ENCODE measurements around the gene ARHGEF28.
A peak's percentile ranks its signal among the peaks of the same experiment; 100 is the strongest.

ARHGEF28 gene

DNA sequence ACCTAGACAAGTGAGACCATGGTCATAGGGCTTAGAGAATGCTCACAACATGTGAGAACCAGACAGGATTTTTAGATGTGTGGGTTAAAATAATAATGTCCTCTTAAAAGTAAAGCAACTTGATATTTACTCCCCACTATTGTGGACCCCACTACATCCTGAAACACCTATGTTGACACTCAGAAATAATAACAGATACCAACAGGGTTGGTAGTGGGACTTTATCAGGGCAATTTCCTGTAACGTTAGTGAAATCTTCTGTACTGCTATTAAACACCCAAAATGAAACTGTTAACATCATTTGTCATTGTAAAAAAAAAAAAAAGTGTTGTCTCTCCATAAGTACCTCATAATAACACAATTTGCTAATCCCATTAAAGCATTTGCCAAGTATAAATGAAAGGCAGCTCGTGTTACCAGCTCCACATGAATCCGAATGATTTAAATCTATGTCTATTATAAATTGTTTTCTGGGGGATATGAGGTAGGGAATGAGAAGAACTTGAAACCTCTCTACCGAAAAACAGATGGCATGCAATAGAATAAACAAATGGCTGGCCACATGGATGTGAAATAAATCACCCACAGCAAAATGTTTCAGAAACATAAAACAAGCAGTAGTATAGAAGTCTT is 285.9 kb downstream of the ARHGEF28 start:
- peak; percentile 20 for DNase-seq

DNA sequence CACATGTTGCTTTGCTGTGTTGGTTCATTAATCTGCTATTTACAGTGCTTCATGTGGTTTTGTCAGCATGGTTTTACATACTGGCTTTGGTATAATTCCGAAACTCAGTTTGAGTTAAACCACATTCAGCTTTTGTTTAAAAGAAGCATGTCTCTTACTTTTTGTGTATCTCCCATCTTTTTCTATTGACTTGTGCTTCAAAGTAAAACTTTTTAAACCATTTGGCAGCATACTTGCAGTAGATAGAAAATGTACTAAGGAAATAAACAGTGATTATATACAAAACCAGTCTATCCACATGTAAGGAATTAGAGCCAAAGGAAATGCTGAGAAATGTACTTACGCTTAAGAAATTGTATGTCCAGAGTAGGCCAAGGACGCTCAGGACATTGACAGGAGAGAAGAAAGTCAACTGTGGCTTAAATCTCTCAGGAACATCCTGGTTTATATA is 286.9 kb downstream of the ARHGEF28 start:
- DNase-seq = no peak

DNA sequence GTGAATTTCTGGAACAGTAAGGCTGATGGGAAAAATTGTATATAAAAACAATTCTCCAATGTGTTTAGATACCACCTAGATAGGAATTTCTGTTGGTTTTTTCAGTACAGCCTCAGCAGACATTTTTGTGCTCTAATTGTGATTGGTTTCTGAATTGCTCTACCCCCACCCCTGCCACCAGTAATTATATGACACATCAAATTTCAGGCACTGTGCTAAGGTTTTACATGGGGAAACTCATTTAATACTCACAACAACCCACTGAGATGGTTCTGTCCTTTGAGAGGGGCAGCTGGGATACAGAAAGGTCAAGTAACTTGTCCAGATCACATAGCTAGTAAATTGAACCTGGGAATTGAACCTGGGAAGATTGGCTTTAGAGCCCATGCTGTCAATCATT is 288.0 kb downstream of the ARHGEF28 start:
- DNase-seq = no peak

DNA sequence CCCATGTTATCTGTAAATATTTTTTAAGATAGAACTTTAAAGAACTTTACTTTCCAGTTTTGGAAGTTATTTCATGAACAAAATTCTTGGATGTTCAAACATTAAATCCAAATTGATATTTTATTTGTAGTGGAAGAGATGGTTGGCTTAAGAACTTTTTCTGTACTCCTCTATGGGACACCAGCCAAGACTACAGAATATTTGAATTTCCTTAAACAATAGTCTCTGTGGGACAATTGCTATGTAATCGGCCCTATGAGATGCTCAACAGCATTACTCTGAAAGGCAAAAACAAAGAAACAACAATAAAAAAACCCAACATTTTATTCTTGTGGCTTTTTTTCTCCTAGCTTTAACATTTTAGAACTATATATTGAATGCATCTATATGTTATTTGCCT is 289.3 kb downstream of the ARHGEF28 start:
- DNase-seq = no peak

DNA sequence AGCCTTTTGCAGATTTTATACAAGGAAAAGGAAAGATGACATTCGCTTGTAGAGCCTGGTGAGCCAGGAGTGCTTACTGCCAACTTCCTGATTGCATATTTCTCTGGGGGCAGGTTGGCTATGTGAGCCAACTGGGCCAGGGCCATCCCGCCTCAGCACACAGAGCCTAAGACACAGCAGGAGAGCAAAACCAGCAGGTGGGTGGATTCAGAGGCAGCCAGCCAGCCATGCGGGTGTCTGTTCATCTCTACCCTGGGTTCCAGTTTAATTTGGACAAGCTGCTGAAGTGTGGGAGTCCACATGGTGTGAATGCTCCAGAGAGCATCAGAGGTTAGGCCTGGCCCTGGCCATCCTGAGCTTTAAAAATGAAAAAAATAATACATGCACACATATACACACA is 291.4 kb downstream of the ARHGEF28 start:
- no peak for DNase-seq

DNA sequence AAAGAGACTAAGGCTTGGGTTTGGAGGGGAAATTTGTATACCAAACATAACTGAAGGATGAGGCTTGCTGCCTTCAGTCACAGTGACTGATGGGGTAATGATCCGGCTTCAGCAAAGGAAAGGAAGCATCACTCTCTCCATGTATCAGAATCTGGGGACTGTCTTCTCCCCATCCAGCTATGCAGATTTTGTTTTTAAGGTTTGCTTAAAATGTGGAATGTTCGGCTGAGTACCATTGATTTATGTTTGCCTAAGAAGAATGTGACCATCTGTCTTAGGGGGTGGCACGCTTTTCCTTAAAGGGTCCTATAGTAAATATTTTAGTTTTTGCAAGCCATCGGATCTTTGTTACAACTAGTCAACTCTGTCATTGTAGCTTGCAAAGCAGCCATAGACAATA is 291.9 kb downstream of the ARHGEF28 start:
- DNase-seq = no peak

DNA sequence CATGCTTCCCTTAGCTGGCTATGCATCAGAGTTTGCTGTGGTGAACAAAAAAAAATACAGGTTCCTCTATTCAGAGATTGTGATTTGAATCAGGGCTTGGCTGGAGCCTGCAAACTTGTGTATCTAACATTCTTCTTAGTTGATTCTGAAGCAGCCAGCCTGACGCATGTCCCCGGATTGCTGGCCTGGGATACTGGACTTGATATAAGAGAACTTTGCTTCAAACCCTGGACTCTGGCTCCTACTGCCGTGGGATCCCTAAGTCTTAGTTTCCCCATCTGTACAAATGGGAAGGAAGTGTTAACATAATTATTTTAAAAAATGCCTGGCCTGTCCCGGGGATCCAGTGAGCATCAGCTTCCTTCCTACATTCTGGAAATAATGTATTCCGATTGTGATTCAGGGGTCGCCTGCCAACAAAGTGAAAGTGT is 292.8 kb downstream of the ARHGEF28 start:
- DNase-seq = no peak

DNA sequence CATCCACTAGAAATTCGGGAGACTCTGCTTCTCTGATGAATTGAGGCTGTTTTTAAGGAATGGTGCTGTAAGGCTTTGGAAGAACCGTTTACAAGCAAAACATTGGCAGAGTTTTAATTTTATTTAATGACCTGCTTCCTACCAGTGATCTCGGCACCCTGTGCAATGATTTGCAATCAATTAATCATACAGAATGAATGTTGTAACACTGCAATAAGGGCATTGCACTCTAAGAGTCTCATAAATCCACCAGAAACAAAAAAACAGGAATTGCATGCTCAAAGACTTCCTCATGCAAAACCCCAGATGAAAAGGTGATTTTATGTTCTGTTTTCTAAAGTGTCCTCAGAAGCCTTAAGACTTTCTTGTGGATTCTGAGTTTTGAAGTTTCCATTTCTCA is 295.7 kb downstream of the ARHGEF28 start:
- DNase-seq = no peak

DNA sequence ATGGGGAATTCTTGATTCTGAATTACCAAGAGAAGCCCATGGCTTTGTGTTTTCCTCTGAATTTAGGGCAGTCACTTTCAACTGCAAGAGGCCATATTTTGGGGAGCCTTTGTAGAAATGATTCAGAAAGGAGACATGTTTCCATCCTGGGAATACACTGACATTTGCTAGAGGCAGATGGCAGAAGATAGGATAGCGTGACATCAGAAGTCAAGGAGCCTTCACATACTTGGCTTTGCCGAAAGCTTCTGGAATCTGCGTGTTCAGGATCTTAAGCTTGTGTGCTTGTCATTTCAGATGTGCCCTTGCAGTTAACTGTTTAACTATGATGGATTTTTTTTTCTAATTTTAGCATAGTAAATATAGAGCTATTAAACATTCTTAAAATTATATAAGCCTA is 296.2 kb downstream of the ARHGEF28 start:
- DNase-seq = no peak

DNA sequence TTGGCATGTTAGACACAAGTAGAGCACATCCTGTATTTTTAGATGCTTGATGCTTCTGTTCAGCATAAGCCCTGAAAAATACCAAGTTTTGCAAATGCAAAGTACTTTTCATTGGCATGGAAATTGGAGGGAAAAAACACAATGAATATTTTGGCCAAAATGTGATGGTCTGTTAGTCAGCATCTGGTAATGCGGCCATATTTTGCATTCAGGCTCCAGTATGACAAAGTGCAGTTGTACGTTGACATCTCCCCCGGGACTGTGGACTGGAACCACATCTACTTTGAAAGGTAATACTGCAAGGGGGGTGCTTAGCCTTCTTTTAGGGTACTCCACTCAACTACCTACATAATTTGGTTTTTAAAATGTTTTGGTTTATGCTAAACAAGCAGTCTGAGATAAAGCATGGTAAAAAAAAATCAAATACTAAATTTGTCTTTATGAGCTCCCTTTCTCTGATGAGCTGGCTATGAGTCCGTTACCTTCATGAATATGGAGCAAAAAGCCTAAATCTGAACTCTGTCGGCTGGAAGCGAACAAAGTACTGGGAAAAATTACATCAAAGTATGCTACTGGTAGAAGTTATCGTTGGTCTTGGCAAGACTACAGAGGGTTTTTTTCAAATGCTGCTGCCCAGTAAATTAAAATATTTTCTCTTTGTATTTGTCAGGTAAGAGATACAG is 297.0 kb downstream of the ARHGEF28 start:
- no peak for DNase-seq

DNA sequence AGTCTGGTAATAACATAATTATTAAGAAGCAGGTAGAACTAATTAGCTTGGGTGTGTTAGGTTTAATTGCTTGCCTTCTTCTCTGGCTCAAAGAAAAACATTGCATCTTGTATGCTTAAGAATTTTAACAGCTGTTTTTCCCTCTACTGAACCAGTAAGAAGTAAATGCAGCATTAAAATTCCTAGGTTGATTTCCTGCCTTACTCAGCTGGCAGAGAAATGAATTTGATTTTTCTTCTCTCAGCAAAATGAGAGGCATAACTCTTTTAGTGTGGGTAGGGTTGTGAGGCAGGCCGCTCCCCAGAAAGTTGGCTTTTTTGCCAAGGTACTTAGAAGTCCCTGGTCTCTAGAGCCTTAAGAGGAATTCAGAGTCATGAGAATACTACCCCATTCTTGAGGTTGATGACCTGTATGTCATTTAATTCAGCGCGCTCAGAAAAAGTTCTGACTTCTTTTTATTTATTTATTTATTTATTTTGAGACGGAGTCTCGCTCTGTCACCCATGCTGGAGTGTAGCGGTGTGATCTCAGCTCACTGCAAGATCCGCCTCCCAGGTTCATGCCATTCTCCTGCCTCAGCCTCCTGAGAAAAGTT is 302.6 kb downstream of the ARHGEF28 start:
- no peak for DNase-seq

DNA sequence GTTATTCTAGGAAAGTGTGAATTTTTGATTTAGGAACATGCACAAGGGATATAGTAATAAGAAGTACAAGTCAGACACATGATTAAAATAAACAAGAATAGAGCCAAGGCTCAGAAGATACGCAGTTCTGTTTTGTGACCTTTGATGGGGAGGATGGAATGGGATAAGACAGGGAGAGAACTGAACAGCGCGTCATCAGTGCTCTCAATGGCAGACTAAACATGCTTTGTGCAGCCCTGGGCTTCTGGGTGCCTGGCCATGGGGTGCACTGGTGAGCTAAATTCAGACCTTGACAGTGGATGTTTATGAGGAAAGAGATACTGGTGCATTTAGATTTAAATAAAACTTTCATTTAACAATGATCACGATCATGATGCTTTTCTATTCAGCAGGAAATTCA is 309.7 kb downstream of the ARHGEF28 start:
- no peak for DNase-seq

DNA sequence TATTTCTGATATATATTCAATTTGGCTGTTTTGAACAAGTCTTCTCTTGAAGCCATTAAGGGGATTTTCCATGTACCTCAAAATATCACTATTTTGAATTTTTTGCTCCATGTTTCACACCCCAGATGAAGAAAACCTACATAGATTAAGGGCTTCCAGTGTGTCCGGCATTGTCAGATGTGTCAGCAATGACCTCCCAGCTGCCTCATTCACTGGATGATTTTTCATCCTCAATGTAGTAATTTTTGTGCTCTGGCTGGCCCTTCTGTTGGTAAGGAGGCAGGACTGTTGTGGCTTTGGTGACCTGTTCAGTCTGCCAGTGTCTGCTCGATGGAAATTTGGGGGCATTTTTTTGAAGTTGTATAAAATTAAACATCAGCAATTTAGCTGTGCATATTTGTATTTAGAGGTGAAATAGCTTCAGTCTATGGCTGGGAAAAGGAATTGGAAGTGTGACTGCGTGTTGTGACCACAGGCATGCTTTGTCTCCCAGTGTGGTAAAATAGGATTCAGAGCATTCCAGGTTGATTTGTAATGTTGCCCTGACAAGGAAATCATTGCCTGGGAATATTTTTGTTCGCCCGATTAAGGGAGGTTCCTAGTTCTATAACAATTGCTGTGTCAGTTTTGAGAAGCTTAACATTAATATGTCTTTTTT is 312.4 kb downstream of the ARHGEF28 start:
- no peak for DNase-seq

DNA sequence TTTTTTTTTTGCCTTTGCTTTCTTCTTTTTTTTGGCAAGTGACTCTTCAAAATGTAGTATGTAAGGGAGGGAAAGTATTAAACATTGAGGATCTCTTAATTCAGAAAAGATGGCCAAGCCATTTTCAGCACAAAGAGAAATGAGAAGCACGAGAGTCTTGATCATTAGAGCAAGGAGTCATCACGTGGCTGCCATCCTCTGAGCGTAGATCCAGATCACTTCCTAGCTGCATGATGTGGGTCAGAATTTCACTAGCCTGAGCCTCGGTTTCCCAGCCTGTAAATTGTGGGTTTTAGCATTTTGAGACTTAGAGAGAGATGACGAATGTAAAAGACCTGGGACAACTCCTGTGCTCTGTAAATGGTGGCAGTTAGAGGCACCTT is 312.9 kb downstream of the ARHGEF28 start:
- no peak for DNase-seq

DNA sequence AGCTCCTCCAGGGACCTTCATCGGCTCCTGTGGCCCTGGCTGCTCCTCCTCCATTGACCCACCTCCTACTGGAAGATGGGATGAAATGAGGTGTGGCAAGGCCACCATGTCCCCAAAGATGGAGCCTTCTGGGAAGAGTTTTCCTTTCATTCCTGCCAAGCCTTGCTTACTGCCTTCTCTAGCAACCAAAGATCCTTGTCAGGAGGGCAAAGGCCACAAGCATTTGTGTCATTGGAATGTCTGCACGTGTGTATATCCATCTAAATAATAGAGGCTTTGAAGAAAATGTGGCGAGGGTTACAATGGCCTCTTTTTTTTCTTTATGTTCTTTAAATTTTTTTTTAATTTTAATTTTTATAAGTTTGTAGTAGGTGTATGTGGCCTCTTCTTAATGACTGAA is 313.6 kb downstream of the ARHGEF28 start:
- no peak for DNase-seq

DNA sequence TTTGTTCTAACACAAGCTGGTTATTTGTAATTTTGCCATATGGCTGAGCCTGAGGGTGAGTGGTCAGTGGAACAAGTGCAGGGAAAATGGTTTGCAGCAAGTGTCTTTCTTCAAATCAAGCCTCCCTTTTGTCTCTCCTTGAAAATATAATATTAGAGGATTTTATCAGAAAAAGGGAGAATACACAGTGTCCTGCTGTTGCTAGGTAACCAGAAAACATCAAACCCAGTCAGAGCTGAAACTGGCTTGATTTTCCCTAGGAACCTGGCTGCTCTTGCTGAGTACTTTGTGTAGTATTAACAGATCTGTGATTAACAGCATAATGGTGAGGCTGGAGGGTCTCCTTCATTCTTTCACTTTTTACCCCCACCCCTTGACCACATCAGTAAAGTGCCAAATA is 314.0 kb downstream of the ARHGEF28 start:
- DNase-seq = no peak

DNA sequence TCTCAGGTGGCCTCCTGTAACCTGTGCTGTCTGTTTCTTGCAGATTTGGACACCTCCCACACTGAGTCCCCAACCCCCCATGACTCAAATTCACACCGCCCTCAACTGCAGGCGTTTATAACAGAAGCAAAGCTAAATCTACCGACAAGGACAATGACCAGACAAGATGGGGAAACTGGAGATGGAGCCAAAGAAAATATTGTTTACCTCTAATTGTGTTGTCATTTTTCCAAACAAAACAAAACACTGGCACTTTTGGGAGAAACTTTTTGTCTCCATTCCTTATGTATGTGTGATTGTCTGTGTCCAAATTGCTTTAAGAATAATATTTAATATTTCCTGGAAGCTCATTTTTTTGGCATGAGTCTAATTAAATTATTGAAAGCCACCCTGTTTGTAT is 314.8 kb downstream of the ARHGEF28 start:
- no peak for DNase-seq

DNA sequence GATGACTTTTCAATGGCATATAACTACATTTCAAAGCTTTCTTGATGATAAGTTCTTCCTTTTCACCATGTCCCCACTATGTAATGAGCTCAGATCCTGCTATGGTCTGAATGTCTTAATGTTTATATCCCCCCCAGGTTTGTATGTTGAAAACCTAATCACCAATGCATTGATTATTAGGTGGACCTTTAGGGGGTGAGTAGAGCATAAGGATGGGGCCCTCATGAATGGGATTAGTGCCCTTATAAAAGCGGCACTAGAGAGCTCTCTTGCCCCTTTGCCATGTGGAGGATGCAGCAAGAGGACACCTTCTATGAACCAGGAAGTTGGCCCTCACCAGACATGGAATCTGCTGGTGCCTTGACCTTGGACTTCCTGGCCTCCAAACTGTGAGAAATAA is 316.8 kb downstream of the ARHGEF28 start:
- DNase-seq = no peak

DNA sequence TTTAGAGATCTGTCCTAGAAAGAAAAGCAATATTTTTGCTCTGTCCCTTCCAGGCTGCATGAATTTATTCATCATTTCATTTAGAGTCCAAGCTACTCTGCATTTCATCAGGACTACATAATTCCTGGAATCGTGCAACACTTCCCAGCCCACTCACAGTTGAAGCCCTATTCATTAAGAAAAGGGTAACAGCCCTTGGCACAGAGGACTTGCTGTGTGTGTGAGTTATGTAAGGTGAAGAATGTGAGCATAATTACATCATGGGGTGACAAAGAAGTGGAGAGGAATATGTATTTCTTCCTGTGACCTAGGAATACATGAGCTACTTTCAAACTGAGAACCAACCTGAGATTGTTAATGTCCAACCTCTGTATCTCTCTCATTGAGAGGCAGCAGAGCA is 317.4 kb downstream of the ARHGEF28 start:
- no peak for DNase-seq

DNA sequence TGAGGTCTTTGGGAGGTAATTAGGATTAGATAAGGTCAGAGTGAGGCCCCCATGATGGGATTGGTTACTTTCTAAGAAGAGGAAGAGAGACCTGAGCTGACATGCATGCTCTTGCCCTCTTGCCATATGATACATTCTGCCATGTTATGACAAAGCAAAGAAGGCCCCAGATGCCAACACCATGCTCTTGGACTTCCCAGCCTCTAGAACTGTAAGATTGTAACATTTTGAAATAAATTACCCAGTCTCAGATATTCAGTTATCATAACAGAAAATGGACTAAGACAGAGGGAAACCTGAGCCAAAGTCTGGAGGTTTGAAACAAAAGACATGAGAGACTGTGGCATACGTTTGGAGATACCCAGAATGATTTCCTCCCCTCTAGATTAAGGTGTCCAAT is 318.6 kb downstream of the ARHGEF28 start:
- DNase-seq = no peak

DNA sequence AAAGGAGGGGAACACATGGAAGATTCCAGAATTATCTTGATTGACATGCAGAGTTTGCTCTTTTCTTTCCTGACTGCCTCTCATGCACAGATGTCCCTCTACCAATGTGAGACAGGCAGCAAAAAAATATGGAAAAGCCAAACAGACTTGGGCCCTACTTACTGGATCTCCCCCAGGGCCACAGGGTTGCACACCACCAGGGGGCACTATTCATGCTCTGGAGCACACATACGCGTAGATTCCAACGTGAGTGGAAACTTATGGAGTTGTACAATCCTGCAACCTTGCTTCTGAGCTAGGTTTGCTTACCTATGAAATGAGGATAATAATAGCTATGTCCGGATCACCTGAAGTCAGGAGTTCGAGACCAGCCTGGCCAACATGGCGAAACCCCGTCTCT is 319.5 kb downstream of the ARHGEF28 start:
- no peak for DNase-seq

DNA sequence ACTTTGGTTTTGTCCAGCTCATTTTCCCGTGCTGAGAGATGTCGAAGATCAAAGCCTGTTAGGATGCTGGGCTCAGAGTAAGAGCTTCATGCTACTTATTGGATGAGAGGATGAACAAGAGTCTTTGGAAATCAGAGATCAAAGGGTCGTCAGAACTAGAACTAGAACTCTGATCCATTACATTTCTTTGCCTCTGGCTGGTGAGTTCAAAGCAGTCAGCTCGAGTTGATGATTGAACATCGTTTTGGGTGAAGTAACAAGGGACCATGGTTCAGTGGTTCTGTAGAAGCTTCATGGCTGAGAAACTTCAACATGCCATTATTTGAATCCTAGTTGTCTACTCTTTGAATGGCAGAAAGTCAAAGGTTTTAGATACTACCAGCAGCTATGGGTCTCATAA is 320.3 kb downstream of the ARHGEF28 start:
- DNase-seq = no peak

DNA sequence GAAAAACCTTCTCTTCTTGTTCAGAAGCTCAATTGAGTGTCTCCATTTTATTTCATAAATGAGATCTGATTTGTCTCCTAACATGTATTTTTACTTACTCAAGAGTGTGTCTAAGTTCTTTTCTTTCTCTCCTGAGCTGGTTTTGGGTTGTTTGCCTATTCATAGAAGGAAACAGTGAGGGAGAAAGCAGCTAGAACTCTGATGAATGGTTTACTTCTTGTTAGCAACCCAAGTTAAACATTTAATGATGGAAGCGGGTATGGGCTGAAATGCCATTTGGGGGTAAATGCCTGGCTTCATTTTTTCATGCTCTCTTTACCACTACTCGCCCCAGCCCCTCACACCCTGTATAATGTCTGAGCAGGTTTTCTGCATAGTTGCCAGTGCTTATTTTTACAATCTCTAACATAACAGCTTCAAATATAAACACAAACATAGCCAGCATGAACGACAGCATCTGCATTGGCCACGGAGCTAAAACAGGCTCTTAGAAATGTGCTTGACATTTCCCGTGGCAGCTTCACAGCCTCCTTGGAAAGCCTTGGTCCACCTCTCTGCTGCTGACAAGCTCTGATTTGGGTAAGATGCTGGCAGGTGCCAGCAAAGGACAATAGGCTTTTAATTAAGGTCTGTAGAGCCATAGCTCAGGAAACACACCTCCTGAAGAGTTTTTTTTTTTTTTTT is 321.1 kb downstream of the ARHGEF28 start:
- peak; percentile 45 for DNase-seq

All from DMS79 (cell line).